ENCODE data around the gene TRMT11. TPM values are rescaled to one million over a fixed set of nuclear protein-coding genes. Genes with fewer than 3 reads are reported as not detected.
"Not testable (repeated sequence)": the region's sequence is repeated elsewhere in the genome, so short reads cannot be mapped to it uniquely, and the experiment has no call there.

The TRMT11 gene
- total RNA-seq, 1 donor from 2014 or later, result 105 TPM

DNA sequence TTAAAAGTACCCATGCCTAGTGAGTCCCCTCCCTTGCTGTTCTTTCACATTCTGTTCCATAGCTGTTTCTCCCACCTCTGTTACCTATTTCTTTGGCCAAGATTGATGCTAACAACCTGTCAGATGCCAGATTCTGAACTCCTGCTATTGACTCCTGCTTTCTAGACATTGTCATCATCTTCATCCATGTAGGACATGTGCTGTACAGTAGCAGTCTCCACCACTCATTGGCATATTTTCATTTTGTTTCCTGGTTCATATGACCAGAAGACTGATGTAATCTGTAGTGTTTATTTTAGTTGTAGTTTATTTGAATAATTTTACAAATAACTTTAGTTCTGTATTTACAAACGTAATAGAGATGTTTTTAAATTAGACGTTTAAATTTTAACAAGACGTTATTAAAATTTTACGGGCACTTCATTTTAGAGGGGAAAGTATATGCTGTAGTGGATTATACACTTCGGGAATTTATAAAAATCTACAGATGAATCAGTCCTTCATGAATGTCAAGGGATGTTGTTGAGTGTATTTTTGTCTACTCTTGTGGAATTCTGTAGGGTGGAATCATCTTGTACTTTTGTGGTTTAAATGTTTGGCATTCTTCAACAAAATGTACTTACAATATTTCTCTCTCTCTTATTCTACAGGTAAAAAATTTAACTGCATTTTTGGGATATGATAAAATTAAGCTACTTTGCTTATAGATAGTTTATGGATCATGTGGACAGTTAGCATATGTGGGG is 34.1 kb downstream of the TRMT11 start:
- no peaks in the 10 kb centered on the region for H3K79me2 ChIP-seq (ENCODE audit: low read depth)
- TF ChIP-seq, protein P1, sequence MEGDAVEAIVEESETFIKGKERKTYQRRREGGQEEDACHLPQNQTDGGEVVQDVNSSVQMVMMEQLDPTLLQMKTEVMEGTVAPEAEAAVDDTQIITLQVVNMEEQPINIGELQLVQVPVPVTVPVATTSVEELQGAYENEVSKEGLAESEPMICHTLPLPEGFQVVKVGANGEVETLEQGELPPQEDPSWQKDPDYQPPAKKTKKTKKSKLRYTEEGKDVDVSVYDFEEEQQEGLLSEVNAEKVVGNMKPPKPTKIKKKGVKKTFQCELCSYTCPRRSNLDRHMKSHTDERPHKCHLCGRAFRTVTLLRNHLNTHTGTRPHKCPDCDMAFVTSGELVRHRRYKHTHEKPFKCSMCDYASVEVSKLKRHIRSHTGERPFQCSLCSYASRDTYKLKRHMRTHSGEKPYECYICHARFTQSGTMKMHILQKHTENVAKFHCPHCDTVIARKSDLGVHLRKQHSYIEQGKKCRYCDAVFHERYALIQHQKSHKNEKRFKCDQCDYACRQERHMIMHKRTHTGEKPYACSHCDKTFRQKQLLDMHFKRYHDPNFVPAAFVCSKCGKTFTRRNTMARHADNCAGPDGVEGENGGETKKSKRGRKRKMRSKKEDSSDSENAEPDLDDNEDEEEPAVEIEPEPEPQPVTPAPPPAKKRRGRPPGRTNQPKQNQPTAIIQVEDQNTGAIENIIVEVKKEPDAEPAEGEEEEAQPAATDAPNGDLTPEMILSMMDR (IDR thresholded peaks at IDR 0.05), result no peak
- TF ChIP-seq EZH2 (IDR thresholded peaks at IDR 0.05) (no peak), EZH2phosphoT487 (IDR thresholded peaks at IDR 0.05) (no peak)

DNA sequence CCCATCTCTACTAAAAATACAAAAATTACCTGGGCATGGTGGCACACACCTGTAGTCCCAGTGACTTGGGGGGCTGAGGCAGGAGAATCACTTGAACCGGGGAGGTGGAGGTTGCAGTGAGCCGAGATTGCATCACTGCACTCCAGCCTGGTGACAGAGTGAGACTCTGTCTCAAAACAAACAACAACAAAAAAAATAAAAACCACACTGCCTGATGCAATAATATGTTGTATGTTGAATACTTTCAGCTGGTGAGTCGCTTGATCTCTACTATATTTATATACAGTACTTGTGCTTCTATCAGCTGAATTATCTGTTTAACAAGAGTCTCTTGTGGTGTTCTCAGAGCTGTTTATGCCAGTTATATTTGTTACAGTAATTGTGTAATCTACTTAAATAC is 37.1 kb downstream of the TRMT11 start:
- not testable (repeated sequence) for H3K4me1 Mint-ChIP-seq; H3K27ac ChIP-seq; H3K9ac ChIP-seq; H3K9me3 Mint-ChIP-seq; H3K4me3 Mint-ChIP-seq; H3K4me2 ChIP-seq; H3K27ac Mint-ChIP-seq; H3K4me1 ChIP-seq; H3K27me3 Mint-ChIP-seq (ENCODE audit: insufficient read depth, low read depth); H3F3A ChIP-seq (ENCODE audit: low read depth); H3K79me2 ChIP-seq (ENCODE audit: low read depth); H2AFZ ChIP-seq (replicated peaks); H3K4me3 ChIP-seq; DNase-seq (ENCODE audit: low spot score); H3K9me3 ChIP-seq (ENCODE audit: low read depth); H4K20me1 ChIP-seq (ENCODE audit: low read depth); H3K27me3 ChIP-seq
- peaks cover 42% of the 10 kb centered on the region for H3K36me3 ChIP-seq
- H3K36me3 Mint-ChIP-seq, result peaks cover 41% of the 10 kb centered on the region

More for the DNA sequence above, 34.1 kb downstream of the TRMT11 start:
- H3K36me3 ChIP-seq, result peaks cover 47% of the 10 kb centered on the region
- H4K20me1 ChIP-seq (ENCODE audit: low read depth), result no peaks in the 10 kb centered on the region
- no peak overlapping the region for H3K4me3 Mint-ChIP-seq
- no peak overlapping the region for H3K9ac ChIP-seq
- peaks cover 3% of the 10 kb centered on the region for H3F3A ChIP-seq (ENCODE audit: low read depth)
- no peaks in the 10 kb centered on the region for H3K4me1 ChIP-seq
- peaks cover 38% of the 10 kb centered on the region for H3K36me3 Mint-ChIP-seq
- H3K4me1 Mint-ChIP-seq, result no peaks in the 10 kb centered on the region
- H3K9me3 ChIP-seq (ENCODE audit: low read depth), result no peaks in the 10 kb centered on the region
- no peak overlapping the region for H3K4me2 ChIP-seq
- H3K27me3 Mint-ChIP-seq (ENCODE audit: insufficient read depth, low read depth), result peaks cover 2% of the 10 kb centered on the region
- no peak for DNase-seq (ENCODE audit: low spot score)
- H3K27ac Mint-ChIP-seq, result no peak overlapping the region
- no peaks in the 10 kb centered on the region for H3K27me3 ChIP-seq
- no peak overlapping the region for H3K27ac ChIP-seq
- no peak overlapping the region for H3K4me3 ChIP-seq
- H2AFZ ChIP-seq (replicated peaks), result no peak overlapping the region
- no peaks in the 10 kb centered on the region for H3K9me3 Mint-ChIP-seq

DNA sequence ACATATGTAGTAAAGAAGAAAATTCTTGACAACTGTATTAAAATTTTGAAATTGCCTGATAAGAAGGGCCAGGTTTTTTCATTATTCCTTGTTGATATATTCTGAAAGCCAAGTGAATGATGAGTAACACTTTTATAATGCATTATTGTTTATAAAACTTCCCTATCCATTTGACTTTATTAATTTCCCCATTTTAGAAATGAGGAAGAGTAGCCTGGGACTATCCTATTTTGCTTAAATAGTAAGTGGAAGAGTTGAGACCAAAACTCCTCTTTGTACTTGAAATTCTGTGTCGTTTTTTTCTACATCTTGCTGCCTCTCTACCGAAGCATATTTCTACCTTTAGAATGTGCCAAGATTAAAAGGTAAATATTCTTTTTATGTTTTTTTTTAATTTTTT is 39.7 kb downstream of the TRMT11 start:
- H3K9me3 Mint-ChIP-seq, result no peaks in the 10 kb centered on the region
- no peak overlapping the region for H3K4me2 ChIP-seq
- H3K4me1 Mint-ChIP-seq, result no peaks in the 10 kb centered on the region
- no peak overlapping the region for H3K4me3 ChIP-seq
- H3K4me1 ChIP-seq, result no peaks in the 10 kb centered on the region
- H3K9ac ChIP-seq, result no peak overlapping the region
- H3K27me3 Mint-ChIP-seq (ENCODE audit: insufficient read depth, low read depth), result no peaks in the 10 kb centered on the region
- no peak for DNase-seq (ENCODE audit: low spot score)
- H3K27ac Mint-ChIP-seq, result no peak overlapping the region
- H3K36me3 ChIP-seq, result peaks cover 33% of the 10 kb centered on the region
- no peaks in the 10 kb centered on the region for H3F3A ChIP-seq (ENCODE audit: low read depth)
- no peaks in the 10 kb centered on the region for H3K79me2 ChIP-seq (ENCODE audit: low read depth)
- H3K36me3 Mint-ChIP-seq, result peaks cover 32% of the 10 kb centered on the region
- H2AFZ ChIP-seq (replicated peaks), result no peak overlapping the region
- TF ChIP-seq EZH2phosphoT487 (IDR thresholded peaks at IDR 0.05) (no peak), EZH2 (IDR thresholded peaks at IDR 0.05) (no peak)
- TF ChIP-seq, protein P1 (IDR thresholded peaks at IDR 0.05), result no peak
- no peaks in the 10 kb centered on the region for H3K9me3 ChIP-seq (ENCODE audit: low read depth)
- H4K20me1 ChIP-seq (ENCODE audit: low read depth), result no peaks in the 10 kb centered on the region
- H3K27me3 ChIP-seq, result no peaks in the 10 kb centered on the region
- H3K4me3 Mint-ChIP-seq, result no peak overlapping the region
- H3K27ac ChIP-seq, result no peak overlapping the region

DNA sequence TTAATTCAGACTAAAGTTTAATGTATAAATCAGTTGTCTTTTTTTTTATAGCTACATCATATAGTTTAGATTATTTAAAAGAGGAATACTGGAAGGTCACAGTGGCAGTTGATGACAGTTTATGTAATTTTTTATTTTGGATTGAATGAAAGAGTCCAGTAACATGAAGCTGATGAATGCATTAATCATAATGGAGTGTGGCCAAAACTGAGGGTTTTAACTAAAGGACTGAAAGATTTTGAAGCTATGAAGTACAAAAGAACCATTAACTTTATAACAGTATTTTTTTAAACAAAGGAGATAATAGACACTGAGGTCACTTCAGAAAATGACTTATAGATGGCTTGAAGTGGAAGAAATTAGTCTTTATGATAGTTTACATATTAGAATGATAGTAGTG is 41.3 kb downstream of the TRMT11 start:
- Histone ChIP-seq H3K4me1 (no peaks in the 10 kb centered on the region), H3K27ac (no peak overlapping the region), H3K27me3 (no peaks in the 10 kb centered on the region), H3F3A (ENCODE audit: low read depth) (no peaks in the 10 kb centered on the region), H3K9ac (no peak overlapping the region), H4K20me1 (ENCODE audit: low read depth) (no peaks in the 10 kb centered on the region), H3K4me2 (no peak overlapping the region), H2AFZ (replicated peaks) (no peak overlapping the region), H3K79me2 (ENCODE audit: low read depth) (no peaks in the 10 kb centered on the region), H3K36me3 (peaks cover 21% of the 10 kb centered on the region), H3K9me3 (ENCODE audit: low read depth) (no peaks in the 10 kb centered on the region), H3K4me3 (no peak overlapping the region)
- Mint-ChIP-seq H3K27ac (no peak overlapping the region), H3K4me3 (no peak overlapping the region), H3K36me3 (peaks cover 24% of the 10 kb centered on the region), H3K9me3 (no peaks in the 10 kb centered on the region), H3K27me3 (ENCODE audit: insufficient read depth, low read depth) (no peaks in the 10 kb centered on the region), H3K4me1 (no peaks in the 10 kb centered on the region)
- TF ChIP-seq EZH2 (IDR thresholded peaks at IDR 0.05), result no peak
- no peak for TF ChIP-seq EZH2phosphoT487 (IDR thresholded peaks at IDR 0.05)
- TF ChIP-seq, protein P1 (IDR thresholded peaks at IDR 0.05), result no peak
- no peak for DNase-seq (ENCODE audit: low spot score)
